Measurements from ENCODE around the gene COL4A1. TPM values are rescaled to one million over a fixed set of nuclear protein-coding genes. Genes with fewer than 3 reads are reported as not detected.

Gene COL4A1
- total and polyA plus RNA-seq, 11 donors: 52.6 to 428 (median 184) TPM

GRCh38 chr13:110194451-110194850 lies 112.5 kb downstream of the COL4A1 start:
- Histone ChIP-seq H3K27me3 (no peaks in the 10 kb centered on the region), H3K4me3 (no peak overlapping the region), H3K27ac (peak overlapping the region in 1 of 12 donors; percentile 69), H3K36me3 (peaks cover 0 to 100% (median 95%) of the 10 kb centered on the region in 9 donors), H3K4me1 (peaks cover 0 to 6% (median 0%) of the 10 kb centered on the region in 12 donors), H3K9me3 (no peaks in the 10 kb centered on the region)
- DNase-seq (no peak), ATAC-seq (no peak)
- intact Hi-C loops (cut with DNase I): no loop called here
- TF ChIP-seq POLR2A (IDR thresholded peaks at IDR 0.05) (no peak), CTCF (IDR thresholded peaks at IDR 0.05) (no peak)
- WGBS, 4 donors: 71 to 85% (median 75%) methylated on average over 8 of the region's 8 CpGs

GRCh38 chr13:110193491-110193890 lies 113.5 kb downstream of the COL4A1 start:
- WGBS, 4 donors: 91 to 93% (median 92%) methylated on average over 9 to 10 of the region's 10 CpGs
- TF ChIP-seq CTCF (IDR thresholded peaks at IDR 0.05) (no peak), POLR2A (IDR thresholded peaks at IDR 0.05) (no peak)
- H3K4me3 ChIP-seq: no peak overlapping the region
- intact Hi-C loops (cut with DNase I): no loop called here
- H3K36me3 ChIP-seq: peaks cover 0 to 99% (median 95%) of the 10 kb centered on the region in 9 donors
- DNase-seq (no peak), ATAC-seq (no peak)
- peaks cover 0 to 16% (median 0%) of the 10 kb centered on the region in 12 donors for H3K4me1 ChIP-seq
- H3K27me3 ChIP-seq: no peaks in the 10 kb centered on the region
- H3K9me3 ChIP-seq: no peaks in the 10 kb centered on the region
- H3K27ac ChIP-seq: peak overlapping the region in 1 of 12 donors; percentile 69

GRCh38 chr13:110192472-110192871 lies 114.5 kb downstream of the COL4A1 start:
- TF ChIP-seq CTCF (IDR thresholded peaks at IDR 0.05): no peak
- no peak for TF ChIP-seq POLR2A (IDR thresholded peaks at IDR 0.05)
- peak overlapping the region in 1 of 12 donors; percentile 69 for H3K27ac ChIP-seq
- intact Hi-C loops (cut with DNase I): no loop called here
- ATAC-seq: no peak
- DNase-seq: no peak
- no peaks in the 10 kb centered on the region for H3K27me3 ChIP-seq
- 80 to 84% (median 81%) methylated on average over 5 of the region's 5 CpGs for WGBS, 4 donors
- H3K4me1 ChIP-seq: peaks cover 0 to 26% (median 7%) of the 10 kb centered on the region in 12 donors
- no peak overlapping the region for H3K4me3 ChIP-seq
- H3K36me3 ChIP-seq: peaks cover 0 to 100% (median 91%) of the 10 kb centered on the region in 9 donors
- H3K9me3 ChIP-seq: no peaks in the 10 kb centered on the region

GRCh38 chr13:110187641-110188161 lies 119.3 kb downstream of the COL4A1 start:
- WGBS, 4 donors: 19 to 46% (median 32%) methylated on average over 5 of the region's 5 CpGs
- Histone ChIP-seq H3K4me3 (no peak overlapping the region), H3K4me1 (peaks cover 0 to 35% (median 9%) of the 10 kb centered on the region in 12 donors), H3K36me3 (peaks cover 3 to 100% (median 92%) of the 10 kb centered on the region in 9 donors), H3K9me3 (no peaks in the 10 kb centered on the region), H3K27ac (peak overlapping the region in 7 of 12 donors; percentile 13 to 53 (median 37)), H3K27me3 (no peaks in the 10 kb centered on the region)
- DNase-seq: peak in 4 of 5 donors; percentile 63 to 81 (median 70)
- intact Hi-C loops (cut with DNase I): no loop called here
- peak; percentile 83 to 92 (median 88) for ATAC-seq
- TF ChIP-seq POLR2A (IDR thresholded peaks at IDR 0.05) (no peak), CTCF (IDR thresholded peaks at IDR 0.05) (no peak)

Measured in heart left ventricle (tissue), 16 donors.